GM21825 (cell line): ENCODE data around the gene SHMT2.

Source experiments
- ATAC-seq: cut with Tn5 transposase; IDR thresholded peaks from one replicate; pipeline ENCODE4 v1.9.1; 2021; ENCODE audit warnings: mild to moderate bottlenecking, moderate library complexity; ENCODE audit not compliant: unreplicated experiment

Gene SHMT2

DNA sequence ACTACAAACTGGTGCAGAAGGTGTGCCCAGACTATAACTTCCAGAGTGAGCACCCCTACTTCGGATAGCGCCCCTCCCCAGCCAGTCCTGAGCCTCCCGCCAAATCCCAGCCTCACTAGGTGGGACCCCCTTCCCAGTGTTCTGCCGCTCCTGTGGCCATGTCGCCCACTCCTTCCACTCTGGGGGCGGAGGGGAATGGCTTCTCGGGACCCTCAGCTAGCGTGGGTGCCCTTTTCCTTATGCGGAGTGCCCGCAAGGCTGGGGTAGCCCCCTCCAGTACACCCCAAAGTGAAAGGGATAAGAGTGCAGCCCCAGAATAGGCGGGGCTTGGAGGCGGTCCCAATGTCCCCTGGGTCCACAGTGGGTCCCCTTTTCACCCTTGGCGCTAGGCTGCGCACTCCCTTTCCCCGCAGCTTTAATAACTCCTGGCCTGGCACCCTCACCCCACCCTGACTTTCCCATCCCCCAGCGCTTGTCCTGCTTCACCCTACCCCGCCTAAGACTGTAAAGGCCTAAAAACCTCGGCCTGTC, 3.8 kb upstream of the SHMT2 start:
- ATAC-seq, result no peak

DNA sequence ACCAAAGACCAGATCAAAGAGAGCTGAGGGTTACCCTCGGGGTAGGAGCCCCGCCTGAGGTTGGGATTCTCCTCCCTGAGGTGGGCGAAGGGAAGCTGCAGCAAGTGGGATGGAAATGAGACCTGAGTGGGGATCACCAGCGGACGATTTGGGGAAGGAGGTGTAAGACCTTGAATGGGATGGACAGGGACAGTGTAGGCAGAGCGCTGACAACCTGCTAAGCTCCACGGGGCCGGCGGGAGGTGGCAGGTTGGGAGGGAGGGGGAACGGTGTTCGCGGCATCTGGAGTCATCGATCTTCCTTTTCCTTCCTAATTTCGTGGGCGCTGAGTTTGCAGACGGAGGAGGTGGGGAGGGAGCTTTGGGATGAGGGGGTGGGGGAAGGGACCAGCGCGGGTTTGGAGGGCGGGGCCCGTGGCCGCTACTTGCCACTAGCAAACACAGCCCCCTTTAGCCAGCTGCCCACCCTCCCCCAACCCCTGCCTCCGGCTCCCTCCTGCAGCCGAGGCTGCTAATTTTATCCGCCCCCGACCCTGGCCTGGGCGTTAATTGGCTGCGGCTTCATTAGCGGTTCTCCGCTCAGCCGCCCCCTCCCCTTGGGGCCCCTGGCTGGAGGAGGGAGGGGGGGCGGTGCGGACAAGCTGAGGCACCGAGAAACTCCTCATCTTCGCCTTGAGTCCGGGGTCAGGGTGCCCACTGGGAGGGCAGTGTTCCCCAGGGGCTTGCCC, 2.8 kb upstream of the SHMT2 start:
- ATAC-seq, result no peak

DNA sequence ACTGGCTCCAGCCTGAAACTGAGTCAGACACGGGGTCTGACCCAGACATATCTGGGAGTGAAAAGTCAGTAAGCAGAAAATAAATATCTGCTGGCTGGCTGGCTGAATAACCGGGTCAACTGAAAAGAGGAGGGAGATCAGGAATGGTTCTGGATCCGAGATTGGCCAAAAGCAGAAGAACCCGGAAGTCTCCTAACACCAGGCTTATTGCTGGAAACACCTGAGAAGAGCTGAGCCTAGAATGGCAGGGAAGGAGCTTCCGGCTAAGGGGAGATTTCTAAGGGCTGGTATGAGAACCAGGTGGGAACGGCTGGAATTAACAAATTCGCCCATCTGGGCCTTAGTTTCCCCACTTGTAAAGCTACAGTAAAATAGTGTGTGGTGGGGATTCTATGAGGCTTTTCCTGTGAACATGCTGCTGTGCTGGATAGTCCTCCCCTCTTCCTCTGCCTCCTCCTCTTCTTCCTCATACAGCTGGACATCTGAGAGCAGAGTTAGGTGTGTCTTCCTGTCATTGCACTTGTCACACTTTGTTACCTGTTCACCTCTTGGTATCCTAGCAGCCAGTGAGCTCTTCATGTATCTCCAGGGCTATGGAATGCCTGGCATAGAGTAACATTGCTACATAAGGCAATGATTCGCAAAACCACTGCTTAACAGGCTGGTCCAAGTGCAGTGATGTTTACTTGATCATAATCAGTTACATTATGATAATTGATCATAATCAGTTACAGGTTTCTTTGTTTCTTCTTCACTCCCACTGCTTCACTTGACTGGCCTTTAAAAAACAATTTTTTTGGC, 2.0 kb upstream of the SHMT2 start:
- ATAC-seq, result no peak

DNA sequence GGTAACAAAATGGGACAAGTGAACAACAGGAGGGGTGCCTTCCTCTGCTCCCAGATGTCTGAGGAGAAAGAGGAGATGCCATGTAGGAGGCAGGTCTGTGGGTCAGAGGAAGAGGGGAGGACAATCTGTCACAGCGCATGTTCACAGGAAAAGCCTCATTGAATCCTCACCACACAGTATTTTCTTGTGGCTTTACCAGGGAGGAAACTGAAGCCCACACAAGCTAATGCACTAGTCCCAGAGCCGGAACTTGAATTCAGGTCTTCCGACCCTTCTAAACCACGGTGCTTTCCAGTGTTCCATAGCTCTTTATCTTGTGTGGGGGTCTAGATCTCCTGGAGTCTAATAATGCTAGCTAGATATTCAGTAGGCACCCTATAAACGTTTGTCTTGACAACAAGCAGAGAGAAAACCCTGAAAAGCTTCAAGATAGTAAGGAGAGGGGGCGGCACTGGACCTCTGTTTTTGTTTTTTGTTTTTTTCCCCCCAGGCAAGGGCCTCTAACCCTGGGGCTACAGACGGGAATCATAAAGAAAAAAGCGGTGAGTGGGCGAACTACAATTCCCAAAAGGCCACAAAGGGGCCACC, 371 bp upstream of the SHMT2 start:
- ATAC-seq, result no peak

DNA sequence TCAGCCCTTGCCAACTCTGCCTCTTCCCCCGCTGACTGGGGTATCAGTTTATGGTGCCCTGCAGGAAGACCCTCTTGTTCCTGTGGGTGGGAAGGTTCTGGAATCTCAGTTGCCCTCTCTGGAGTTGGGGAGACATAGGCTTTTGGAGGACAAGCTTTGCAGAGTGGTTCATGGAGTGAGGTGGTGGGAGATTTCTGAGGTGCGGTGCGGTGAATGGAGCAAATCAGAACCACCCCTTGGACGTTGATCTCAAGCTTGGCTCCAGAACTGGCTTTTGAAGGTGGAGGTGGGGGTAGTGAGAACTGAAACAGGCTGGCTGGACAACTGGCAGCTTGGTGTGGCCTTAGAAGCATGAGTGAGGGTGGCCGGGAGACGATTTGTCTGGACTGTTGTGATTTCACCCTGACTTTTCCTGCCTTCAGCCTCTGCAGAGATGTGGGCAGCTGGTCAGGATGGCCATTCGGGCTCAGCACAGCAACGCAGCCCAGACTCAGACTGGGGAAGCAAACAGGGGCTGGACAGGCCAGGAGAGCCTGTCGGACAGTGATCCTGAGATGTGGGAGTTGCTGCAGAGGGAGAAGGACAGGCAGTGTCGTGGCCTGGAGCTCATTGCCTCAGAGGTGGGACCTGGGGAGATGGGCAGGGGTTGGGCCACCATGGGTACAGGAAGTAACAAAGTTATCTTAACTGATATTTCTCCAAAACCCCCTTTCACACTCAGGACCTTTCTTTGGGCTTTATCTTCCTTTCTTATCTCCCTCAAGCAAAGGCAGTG, 1.1 kb downstream of the SHMT2 start:
- ATAC-seq, result no peak

DNA sequence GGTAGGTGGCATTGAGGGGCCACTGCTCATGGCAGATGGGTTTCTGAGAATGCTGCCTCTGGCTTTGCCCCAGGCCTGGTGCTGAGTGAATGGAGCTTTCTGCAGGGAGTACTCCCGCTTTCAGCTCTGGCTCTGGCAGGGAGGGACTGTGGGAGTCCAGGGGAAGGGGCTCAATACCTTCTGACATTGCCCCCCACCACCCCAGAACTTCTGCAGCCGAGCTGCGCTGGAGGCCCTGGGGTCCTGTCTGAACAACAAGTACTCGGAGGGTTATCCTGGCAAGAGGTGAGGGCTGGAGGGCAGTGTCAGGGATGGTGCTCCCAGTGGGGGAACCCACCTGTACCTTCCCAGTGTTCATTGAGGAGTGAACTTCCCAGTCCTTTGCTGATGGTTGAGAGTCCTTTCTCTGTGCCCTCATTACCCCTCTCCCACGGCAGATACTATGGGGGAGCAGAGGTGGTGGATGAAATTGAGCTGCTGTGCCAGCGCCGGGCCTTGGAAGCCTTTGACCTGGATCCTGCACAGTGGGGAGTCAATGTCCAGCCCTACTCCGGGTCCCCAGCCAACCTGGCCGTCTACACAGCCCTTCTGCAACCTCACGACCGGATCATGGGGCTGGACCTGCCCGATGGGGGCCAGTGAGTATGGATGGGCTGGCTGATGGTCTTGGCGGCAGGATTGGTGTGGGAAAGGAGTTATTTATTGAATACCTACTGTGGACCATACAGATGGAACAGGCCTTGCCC, 1.9 kb downstream of the SHMT2 start:
- no peak for ATAC-seq

DNA sequence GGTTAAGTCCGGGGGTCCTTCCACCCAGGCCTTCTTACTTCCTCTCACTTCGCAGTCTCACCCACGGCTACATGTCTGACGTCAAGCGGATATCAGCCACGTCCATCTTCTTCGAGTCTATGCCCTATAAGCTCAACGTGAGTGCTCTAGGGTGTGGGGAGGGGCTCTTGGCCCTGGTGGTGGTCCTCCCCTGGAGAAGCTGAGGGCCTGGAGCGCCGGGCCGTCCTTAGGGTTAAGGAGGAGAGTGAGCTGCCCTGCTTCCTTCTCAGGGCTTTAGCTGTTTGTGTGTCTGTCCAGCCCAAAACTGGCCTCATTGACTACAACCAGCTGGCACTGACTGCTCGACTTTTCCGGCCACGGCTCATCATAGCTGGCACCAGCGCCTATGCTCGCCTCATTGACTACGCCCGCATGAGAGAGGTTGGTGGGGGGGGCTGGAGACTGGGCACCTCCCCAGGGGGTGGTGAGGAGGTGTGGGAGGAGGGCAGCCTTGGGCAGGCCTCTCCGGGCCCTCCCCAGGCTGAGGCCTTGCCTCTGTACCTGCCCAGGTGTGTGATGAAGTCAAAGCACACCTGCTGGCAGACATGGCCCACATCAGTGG, 2.7 kb downstream of the SHMT2 start:
- ATAC-seq, result no peak

DNA sequence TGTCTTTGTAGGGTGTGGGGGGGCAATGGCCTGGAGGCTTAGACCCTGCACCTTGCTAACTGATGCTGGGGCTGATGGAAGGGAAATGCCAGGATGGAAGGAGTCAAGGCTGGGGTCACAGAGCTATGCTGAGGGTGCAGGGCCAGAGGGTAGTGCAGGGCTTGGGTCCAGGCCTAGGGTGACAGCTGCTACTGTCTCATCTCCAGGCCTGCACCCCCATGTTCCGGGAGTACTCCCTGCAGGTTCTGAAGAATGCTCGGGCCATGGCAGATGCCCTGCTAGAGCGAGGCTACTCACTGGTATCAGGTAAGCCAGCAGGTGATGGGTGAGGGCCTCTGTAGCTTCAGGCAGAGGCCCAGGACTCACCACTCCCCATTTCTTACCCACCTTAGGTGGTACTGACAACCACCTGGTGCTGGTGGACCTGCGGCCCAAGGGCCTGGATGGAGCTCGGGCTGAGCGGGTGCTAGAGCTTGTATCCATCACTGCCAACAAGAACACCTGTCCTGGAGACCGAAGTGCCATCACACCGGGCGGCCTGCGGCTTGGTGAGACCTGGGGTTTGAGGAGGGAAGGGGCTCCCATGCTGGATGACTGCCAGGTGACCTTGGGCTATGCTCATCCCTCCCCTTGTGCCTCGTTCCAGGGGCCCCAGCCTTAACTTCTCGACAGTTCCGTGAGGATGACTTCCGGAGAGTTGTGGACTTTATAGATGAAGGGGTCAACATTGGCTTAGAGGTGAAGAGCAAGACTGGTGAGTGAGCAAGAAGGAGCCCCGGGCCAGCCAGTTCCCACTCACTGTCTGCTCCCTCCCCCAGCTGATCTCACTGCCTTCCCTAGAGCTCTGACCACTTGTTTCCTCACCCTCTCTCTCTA, 4.1 kb downstream of the SHMT2 start:
- no peak for ATAC-seq

DNA sequence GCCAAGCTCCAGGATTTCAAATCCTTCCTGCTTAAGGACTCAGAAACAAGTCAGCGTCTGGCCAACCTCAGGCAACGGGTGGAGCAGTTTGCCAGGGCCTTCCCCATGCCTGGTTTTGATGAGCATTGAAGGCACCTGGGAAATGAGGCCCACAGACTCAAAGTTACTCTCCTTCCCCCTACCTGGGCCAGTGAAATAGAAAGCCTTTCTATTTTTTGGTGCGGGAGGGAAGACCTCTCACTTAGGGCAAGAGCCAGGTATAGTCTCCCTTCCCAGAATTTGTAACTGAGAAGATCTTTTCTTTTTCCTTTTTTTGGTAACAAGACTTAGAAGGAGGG, 4.7 kb downstream of the SHMT2 start:
- ATAC-seq, result no peak

DNA sequence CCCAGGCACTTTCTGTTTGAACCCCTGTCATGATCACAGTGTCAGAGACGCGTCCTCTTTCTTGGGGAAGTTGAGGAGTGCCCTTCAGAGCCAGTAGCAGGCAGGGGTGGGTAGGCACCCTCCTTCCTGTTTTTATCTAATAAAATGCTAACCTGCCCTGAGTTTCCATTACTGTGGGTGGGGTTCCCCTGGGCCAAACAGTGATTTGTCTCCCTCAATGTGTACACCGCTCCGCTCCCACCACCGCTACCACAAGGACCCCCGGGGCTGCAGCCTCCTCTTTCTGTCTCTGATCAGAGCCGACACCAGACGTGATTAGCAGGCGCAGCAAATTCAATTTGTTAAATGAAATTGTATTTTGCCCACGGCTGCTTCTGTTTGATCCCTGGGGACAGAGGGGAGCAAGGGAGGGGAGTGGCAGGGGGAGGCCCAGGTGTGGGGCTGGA, 5.1 kb downstream of the SHMT2 start:
- ATAC-seq, result no peak

DNA sequence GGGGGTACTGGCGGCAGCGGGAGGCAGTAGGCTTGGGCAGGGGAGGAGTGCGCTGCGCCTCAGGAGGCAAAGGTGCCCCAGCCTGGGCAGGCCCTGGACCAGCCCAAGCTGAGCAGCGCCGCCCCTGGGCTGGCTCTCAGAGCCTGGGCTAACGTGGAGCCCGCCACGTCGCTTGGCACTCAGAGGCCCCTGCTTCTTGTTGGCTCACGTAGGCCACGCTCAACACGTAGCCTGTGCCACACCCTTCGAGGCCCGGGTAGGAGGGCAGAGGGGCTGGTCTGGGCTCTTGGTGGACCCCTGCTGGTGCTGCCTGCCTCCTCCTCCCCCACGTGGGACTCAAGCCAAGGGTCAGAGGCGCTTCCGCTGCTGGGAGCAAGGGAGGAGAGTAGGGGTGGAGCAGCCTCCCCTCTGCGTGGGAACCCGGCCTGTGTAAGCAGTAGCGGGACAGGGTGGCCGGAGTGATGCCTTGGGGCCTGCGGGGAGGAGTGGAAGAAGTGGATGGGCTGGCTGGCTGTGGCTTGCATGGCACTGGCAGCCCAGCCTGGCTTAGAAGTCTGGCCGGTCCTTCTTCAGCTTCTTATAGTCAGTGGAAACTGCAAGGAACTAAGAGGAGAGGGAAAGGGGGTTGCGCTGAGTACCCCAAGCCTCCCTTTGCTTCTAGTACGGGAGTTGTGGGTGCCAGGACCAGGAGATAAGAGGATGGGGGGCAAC, 5.7 kb downstream of the SHMT2 start:
- ATAC-seq, result no peak

DNA sequence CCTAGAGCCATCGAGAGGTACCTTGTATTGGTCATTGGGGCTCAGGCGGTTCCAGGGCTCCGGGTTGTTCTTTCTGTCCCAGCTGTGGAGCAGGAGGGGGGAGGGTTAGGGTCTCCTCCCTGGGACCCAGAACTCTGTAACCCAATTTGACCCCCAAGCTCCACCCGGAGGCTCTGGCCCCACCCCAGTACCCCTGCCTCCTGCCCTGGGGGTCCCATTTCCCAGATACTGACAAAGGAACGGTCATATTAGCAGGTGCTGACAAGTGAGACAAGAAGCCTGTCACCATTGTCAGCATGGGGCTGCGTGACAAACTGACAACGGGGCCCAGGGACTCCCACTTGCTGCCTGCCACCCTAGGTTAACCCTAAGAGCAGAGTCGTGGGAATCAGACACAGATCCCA, 6.2 kb downstream of the SHMT2 start:
- no peak for ATAC-seq

DNA sequence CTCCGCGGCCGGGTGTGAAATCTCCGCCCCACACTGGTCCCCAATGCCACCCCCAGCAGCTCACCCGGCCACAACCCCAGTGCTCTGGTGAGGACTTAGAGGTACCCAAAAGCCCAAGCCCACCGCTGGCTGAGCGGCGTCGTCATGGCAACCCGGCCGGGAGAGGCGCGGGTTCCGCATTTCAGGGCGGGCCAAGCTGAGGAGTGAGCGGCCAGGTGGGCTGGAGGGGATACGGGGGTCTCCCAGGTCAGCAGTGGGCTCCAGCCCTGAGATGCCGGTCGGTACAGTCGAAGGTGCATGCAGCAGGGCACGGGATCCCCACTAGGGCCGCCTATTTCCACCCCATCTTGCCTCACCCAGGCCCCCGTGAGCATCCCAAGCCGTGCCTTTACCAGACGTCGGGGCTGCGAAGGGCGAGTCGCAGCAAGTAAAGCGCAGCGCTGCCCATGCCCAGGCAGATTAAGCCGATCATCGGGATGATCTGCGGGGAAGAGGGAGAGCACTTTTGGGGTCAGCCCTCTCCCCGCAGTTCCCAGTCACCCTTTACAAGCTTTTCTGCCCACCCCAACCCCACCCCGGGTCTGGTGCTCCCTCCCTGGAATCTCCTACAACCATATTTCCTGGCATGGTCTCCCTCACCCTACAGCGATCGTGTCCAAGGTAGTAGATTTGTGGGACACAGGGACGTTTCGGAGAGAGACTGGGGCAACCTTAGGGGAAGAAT, 6.9 kb downstream of the SHMT2 start:
- no peak for ATAC-seq

DNA sequence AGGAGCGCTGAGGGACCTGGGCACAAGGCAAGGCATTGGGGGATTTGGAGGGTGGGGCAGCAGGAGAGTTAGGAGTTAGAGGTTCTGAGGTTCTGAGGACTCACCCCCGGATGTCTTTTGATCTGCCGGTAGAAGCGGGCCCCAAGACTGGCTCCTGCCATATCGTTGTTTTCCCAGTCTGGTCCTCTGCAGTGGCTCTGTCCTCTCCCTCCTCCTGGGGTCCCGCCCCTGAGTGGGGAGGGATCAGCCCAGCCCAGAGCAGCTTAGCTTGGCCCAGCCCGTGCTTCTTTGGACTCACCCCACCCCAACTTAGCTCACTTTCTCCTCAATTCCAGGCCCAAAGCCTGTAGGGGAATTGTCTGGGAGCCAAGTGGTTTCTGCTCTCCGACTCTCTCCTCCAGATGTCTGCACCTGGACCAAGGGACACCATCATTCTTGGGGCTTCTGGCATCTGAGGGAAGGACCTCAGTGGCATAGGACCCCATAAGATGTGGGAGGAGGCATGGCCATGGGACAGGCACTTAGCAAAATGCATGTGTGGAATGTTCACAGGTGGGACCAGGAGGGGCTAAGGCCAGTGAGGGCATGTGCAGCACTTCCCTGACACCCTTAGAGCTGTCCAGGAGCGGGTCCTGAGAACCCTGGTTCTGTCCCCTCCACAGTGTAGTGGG, 7.5 kb downstream of the SHMT2 start:
- no peak for ATAC-seq

DNA sequence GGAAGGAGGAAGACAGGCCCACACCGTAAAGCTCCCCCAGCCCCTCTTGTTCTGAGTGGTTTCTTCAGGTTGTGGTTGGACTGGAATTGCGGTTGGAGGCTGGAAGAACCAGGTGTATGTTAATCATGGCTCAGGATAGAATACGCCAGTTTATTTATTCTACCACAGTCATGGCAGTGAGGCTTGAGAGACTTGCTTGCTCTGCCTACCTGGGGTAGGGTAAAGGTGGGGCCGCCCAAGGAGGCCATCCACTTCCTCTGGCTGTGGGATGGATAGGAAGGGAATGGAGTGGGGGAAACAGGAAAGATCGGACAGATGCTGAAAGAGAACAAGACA, 8.1 kb downstream of the SHMT2 start:
- ATAC-seq, result no peak

DNA sequence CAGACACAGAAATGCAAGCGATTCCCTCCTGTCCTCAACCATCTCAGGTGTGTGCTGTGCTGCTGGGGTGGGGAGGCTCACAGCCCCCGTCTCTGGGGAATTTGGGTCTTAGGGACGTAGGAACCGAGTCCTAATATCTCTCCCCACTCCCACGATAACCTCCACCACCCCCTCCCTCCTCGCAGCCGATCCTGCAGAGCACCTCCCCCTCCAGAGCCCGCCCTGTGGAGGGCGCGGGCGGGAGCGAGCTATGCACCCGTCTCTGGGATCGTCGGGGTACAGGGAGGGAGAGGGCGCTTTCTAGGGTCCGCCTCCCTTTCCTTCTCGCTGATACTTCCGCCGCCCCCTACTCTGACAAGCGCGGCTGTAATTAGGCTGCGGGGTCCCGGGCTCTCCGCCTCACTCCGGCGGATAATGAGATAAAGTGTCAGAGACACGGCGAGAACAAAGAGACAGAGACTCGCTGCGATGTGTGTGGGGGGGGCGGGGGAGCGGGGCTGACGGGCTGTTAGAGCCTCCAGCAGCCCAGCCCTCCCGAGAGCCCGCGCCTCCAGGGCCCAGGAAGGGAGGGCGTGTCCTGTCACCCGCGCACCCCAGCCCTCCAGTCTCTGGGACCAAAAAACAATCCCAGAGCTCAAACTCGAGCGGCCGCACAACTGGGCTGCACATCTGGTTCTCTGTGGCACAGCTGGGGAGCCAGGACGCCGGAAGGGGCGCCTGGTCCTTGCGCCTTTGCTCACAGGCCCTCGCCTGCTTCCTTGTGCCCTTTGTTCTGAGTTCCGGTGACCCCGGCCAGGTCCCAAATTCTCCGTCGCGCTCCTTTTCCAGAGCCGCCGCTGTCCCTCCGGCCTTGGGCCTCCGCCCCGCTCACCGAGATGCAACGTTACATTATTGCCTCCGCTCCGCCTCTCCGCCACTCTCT, 8.7 kb downstream of the SHMT2 start:
- no peak for ATAC-seq
